HG03066 (cell line): Measurements from ENCODE around the gene LPIN3.

Source experiments
- ATAC-seq: cut with Tn5 transposase; IDR thresholded peaks from one replicate; pipeline ENCODE4 v1.9.1; 2021; ENCODE audit warnings: low read depth; ENCODE audit not compliant: unreplicated experiment

The LPIN3 gene

DNA sequence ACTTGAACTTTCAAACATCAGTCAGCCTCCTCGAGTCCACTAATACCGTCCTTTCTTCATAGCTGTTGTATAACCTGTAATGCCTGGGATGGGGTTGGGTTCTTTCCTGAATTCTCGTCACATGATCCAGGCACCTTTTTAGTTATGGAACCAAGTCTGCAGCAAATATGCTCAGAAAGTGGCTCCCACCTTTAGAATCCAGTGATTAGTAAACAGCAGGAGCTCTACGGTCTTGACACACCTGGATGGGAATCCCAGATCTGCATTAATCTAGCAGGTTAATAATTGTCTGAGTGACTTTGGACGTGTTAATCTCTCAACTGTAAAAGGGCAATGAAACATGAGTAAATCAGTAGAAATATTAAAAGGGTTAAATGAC, 22.4 kb upstream of the LPIN3 start:
- no peak for ATAC-seq

GRCh38 chr20:41320441-41320840, 20.2 kb upstream of the LPIN3 start:
- ATAC-seq: no peak

- ATAC-seq: no peak
Measured at GRCh38 chr20:41320976-41321375, 19.6 kb upstream of the LPIN3 start.

GRCh38 chr20:41327178-41327577, 13.4 kb upstream of the LPIN3 start:
- ATAC-seq: no peak

DNA sequence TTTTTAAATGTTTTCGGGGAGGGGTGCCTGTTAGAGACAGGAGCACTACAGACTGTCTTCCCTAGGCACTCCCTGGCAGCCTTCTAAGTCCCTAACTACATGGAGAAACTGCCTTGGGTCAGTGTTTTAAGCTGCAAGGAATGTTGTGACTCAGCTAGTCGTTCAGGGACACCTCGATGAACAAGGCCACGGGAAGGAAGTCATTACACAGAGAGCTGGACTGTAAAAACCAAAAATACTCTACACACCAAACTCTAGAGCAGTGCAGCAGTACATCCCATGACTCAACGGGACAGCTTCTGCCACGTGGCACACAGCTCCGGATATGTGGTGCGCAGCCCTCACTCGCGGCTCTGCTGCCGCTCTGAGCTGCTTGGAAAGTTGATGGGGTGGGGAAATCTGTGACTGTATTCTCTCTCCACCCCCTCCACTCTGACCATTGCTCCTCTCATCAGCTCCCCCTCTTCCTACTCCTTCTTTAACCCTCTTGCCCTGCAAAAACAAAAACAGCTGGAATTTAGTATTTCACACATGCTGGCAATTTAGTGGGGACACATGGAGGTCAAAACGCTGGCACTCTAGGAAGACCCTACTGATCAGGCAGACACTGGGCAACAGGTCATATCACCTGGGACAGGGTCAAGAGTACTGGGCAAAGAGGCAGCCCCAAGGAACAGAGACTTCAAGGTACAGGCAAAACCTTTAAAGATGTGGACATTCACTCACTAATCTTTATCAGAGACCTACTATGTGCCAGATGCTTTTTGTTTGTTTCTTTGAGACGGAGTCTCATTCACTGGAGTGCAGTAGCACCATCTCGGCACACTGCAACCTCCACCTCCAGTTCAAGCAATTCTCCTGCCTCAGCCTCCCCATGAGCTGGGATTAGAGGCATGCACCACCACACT, 10.9 kb upstream of the LPIN3 start:
- ATAC-seq: no peak

DNA sequence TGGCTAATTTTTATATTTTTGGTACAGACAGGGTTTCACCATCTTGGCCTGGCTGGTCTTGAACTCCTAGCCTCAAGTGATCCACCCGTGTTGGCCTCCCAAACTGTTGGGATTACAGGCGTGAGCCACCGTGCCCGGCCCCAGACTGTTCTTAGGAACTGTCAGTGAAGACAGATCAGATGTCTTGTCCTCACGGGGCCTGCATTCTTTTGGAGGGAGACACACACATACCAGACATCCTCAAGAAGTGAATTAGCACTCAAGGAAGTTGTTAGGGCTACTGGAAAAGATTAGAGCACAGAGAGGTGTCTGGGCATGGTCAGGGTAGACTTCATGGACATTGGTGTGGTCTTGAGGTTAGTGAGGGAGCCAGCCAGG, 10.3 kb upstream of the LPIN3 start:
- no peak for ATAC-seq

DNA sequence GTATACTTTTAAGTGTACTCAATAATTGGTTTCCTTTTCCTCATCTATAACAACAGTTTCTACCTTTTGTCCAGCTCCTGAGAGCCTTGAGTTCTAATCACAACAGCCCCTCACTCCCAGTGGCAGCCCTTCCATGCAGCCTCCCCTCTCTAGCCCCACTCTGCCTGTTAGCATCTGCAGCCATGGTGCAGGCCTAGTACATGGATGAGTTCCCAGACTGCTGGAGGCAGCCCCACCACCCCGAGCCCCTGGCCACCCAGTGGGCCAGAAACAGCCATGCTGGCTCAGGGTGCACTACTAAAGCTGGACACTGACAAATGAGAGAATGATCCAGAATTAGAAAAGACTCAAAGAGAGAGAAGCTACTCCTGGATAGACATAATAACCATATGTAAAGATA, 9.7 kb upstream of the LPIN3 start:
- ATAC-seq: no peak

- ATAC-seq: no peak
Measured at GRCh38 chr20:41331731-41332130, 8.9 kb upstream of the LPIN3 start.

DNA sequence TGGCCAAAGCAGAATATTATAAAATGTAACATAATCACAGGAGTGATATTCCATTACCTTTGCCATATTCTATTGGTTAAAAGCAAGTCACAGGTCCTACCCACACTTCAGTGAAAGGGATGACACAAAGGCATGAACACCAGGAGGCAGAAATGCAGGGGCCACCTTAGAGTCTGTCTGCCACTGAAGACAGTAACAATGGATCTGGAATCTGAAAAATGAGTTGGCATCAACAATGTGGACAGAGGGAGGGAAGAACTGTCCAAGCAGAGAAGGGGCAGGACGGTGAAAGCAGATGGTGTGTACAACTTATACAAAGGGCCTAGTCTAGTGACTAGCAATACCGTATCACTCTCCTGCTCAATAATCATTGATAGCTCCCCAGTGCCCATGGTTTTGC, 6.6 kb upstream of the LPIN3 start:
- ATAC-seq: no peak

DNA sequence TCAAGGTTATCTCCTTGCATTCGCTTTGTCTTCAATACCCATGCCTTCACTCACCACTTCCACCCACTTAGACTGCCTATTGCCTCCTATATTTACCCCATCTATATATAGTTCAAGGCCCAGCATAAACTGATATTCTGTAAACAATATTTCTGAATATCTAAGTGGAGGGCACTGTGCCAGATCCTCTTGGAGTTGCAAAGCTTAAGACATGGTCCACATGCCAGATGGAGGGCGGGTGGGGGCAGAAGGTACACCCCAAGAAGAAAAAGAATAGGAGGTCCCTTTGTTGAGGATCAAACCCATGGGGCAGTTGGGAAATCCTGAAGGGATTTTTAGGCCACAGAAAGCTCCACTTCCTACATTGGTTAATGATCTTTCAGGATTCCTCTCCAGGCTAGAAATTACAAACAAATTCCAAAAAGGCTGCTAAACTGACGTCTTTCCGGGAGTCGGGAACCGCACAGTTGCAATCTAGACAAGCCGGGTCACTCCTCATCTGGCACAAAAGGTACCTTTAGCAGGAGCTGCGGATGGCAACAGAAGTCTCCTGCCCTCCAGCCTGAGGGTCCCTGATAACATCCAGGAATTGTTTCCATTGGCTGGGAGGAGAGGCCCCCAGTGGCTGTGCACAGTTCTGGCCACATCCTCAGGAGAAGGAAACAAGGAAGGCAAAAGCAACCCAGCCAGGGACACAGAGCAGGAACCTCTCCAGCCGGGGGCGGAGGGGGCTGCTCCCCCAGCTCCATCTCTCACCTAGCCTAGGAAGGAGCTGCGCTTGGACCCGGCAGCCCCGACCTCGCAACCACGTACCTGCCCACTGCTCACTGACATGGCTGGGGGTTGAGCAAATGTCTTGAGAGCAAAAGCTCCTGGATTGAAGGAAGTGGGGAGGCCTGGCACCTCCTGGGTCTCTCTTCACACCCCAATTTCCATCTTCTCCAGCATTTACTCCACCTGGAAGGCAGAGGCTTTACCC, 5.9 kb upstream of the LPIN3 start:
- ATAC-seq: no peak

GRCh38 chr20:41335591-41335990, 5.0 kb upstream of the LPIN3 start:
- ATAC-seq: no peak

GRCh38 chr20:41336711-41337492, 3.7 kb upstream of the LPIN3 start:
- ATAC-seq: no peak

GRCh38 chr20:41339957-41340326, 679 bp upstream of the LPIN3 start:
- no peak for ATAC-seq

- no peak for ATAC-seq
Measured at GRCh38 chr20:41342474-41343464, 2.1 kb downstream of the LPIN3 start.

GRCh38 chr20:41344477-41344876, 3.9 kb downstream of the LPIN3 start:
- ATAC-seq: no peak

DNA sequence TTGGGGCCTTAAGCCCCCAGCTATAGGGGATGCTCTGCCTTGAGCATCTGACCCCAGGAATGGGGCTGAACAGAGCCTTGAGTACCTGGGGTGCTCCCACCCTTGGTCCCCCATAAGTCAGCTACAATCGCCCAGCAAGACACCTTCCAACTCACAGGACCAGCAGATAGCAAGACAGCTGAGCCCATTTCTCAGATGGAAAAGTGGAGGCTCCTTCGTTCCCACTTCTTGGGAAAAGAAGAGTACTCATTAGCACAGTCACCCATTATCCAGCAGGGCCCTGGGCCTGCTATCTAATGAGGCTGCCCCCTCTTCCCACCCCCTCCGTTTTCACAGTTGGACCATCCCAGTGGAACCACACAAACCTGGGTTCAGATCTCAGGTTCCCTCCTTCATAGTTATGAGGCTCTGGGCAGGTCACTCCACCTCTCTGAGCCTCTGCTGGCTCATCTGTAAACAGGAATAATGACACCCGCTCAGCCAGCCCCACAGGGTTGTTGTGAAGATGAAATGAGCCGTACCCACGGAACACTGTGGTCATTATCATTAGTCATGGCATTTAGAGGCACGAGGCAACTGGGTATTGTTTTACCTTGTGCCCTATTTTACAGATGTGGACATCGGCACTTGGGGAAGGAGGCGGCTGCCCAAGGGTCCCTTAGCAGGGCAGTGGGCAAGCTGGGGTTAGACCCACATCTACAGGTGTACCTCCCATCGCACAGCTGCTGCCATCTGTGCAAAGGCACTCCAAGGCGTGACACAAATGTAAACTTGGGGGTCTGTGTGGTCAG, 4.5 kb downstream of the LPIN3 start:
- ATAC-seq: no peak

DNA sequence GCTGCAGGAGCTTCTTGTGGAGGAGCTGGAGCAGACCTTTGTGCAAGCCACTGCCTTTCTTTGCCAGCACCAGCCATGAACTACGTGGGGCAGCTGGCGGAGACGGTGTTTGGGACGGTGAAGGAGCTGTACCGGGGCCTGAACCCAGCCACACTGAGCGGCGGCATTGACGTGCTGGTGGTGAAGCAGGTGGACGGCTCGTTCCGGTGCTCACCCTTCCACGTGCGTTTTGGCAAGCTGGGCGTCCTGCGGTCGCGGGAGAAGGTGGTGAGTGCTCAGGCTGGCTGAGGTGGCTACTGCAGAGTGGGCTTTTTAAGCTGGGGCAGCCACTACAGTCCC, 5.1 kb downstream of the LPIN3 start:
- no peak for ATAC-seq

- ATAC-seq: no peak
Measured at GRCh38 chr20:41347523-41348429, 7.2 kb downstream of the LPIN3 start.
